ENCODE measurements around the gene RPS15.

Gene RPS15

GRCh38 chr19:1470305-1471009, 32.3 kb downstream of the RPS15 start:
- Histone ChIP-seq H3K14ac (ENCODE audit: low read length) (no peak overlapping the region), H3K23ac (ENCODE audit: low read length) (no peak overlapping the region), H2BK120ac (ENCODE audit: insufficient read depth, low read length, poor library complexity) (no peak overlapping the region), H2AK5ac (ENCODE audit: low read length) (no peak overlapping the region), H3K4me2 (ENCODE audit: low read length) (peak overlapping the region; percentile 50), H4K12ac (ENCODE audit: low read depth, low read length) (no peak overlapping the region), H4K91ac (ENCODE audit: low read depth, low read length) (no peak overlapping the region), H3K4ac (ENCODE audit: low read depth, low read length) (no peak overlapping the region), H3K18ac (ENCODE audit: low read length) (no peak overlapping the region), H2AFZ (ENCODE audit: insufficient read depth, low read length, poor library complexity) (no peak overlapping the region), H3K79me2 (ENCODE audit: control insufficient read depth, insufficient read depth, low read length, poor library complexity) (no peaks in the 10 kb centered on the region), H3K9ac (ENCODE audit: low read length) (no peak overlapping the region), H2BK12ac (ENCODE audit: low read length) (no peak overlapping the region), H3K9me3 (ENCODE audit: insufficient read depth, low read depth, low read length) (peaks cover 25% of the 10 kb centered on the region), H3K4me1 (ENCODE audit: control insufficient read depth in 1 of 2, insufficient read depth in 2 of 2, low read length in 2 of 2) (peaks cover 5 to 19% of the 10 kb centered on the region in 2 experiments), H2BK5ac (ENCODE audit: low read depth, low read length, poor library complexity) (no peak overlapping the region), H4K8ac (ENCODE audit: low read depth, low read length) (no peak overlapping the region), H3K79me1 (ENCODE audit: low read length) (no peaks in the 10 kb centered on the region), H3K36me3 (ENCODE audit: control insufficient read depth in 1 of 2, insufficient read depth in 2 of 2, low read length in 2 of 2) (peaks cover 6 to 11% of the 10 kb centered on the region in 2 experiments), H3K27ac (ENCODE audit: low read depth, low read length) (no peak overlapping the region), H3K27me3 (ENCODE audit: insufficient read depth, low read length) (peaks cover 68% of the 10 kb centered on the region), H3K4me3 (ENCODE audit: low read depth, low read length) (no peak overlapping the region)
- WGBS (ENCODE audit: extremely low coverage, insufficient coverage, insufficient read length) = no CpG with 5 or more reads among the region's 67 CpGs
- peak in 1 of 2 donors; percentile 56 for DNase-seq

DNA sequence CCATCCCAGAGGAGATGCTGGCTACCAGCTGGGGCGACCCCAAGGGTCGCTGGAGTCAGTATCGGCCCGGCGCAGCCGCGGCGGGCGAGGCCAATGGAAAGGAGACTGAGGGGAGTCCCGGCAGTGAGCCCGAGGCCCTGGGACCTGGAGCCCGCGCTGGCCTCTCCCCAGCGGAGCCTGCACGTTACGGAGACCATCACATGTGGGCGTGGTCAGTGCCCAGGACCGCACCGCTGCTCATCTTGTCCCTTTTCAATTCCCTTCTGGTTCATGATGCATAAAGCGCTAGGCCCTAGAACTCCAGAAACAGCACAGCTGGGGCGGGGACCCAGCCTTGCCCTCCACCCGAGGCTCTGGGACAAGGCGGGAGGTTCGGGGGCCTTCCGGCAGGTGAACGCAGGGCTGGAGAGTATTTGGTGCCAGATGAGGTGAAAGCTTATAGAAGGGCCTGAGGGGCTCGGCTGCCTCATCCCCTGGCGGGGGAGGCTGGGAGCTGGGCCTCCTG, 32.9 kb downstream of the RPS15 start:
- H4K8ac ChIP-seq (ENCODE audit: low read depth, low read length) = no peak overlapping the region

DNA sequence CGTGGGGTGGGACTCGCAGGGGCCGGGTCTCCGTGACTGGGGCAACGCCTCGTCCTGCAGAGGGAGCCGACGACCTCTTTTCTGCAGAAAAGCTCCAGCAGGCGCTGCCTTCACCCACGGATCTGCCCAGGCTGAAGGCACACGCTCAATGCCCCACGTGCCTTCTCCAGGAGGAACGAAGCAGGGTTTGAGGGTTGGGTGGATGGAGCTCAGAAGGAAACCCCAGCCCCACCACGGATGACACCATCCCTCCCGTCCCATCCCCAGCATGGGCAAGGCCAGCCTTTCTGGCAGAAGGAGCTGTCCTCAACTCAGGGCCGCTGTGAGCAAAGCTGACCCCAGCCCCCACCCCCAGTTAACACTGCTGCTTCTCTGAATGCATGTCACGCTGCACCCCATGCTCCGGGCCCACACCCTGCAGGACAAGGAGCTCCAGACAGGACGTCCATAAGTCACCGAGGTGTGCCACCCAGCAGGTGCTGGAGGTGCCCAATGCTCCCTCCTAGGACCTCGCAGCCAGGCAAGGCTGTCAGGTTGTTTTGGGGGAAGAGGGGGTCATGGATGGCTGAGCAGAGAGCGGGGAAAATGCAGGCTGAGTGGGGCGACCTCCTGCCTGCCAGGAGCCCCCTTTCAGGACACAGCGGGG, 33.4 kb downstream of the RPS15 start:
- Histone ChIP-seq H3K4me1 (ENCODE audit: control insufficient read depth in 1 of 2, insufficient read depth in 2 of 2, low read length in 2 of 2) (peaks cover 5 to 17% of the 10 kb centered on the region in 2 experiments), H2BK5ac (ENCODE audit: low read depth, low read length, poor library complexity) (no peak overlapping the region), H3K4me2 (ENCODE audit: low read length) (no peak overlapping the region), H3K27ac (ENCODE audit: low read depth, low read length) (no peak overlapping the region), H3K36me3 (ENCODE audit: control insufficient read depth in 1 of 2, insufficient read depth in 2 of 2, low read length in 2 of 2) (peaks cover 11 to 19% of the 10 kb centered on the region in 2 experiments), H2BK120ac (ENCODE audit: insufficient read depth, low read length, poor library complexity) (no peak overlapping the region), H3K23ac (ENCODE audit: low read length) (no peak overlapping the region), H3K9ac (ENCODE audit: low read length) (no peak overlapping the region), H2AK5ac (ENCODE audit: low read length) (no peak overlapping the region), H3K4ac (ENCODE audit: low read depth, low read length) (no peak overlapping the region), H3K27me3 (ENCODE audit: insufficient read depth, low read length) (peaks cover 56% of the 10 kb centered on the region), H2AFZ (ENCODE audit: insufficient read depth, low read length, poor library complexity) (no peak overlapping the region), H2BK12ac (ENCODE audit: low read length) (no peak overlapping the region), H3K79me2 (ENCODE audit: control insufficient read depth, insufficient read depth, low read length, poor library complexity) (no peaks in the 10 kb centered on the region), H3K79me1 (ENCODE audit: low read length) (no peaks in the 10 kb centered on the region), H4K91ac (ENCODE audit: low read depth, low read length) (no peak overlapping the region), H3K14ac (ENCODE audit: low read length) (no peak overlapping the region), H4K8ac (ENCODE audit: low read depth, low read length) (no peak overlapping the region), H4K12ac (ENCODE audit: low read depth, low read length) (no peak overlapping the region), H3K9me3 (ENCODE audit: insufficient read depth, low read depth, low read length) (peaks cover 19% of the 10 kb centered on the region), H3K18ac (ENCODE audit: low read length) (no peak overlapping the region), H3K4me3 (ENCODE audit: low read depth, low read length) (no peak overlapping the region)
- DNase-seq = no peak
- WGBS (ENCODE audit: extremely low coverage, insufficient coverage, insufficient read length) = no CpG with 5 or more reads among the region's 24 CpGs

More for the DNA sequence above, 32.9 kb downstream of the RPS15 start:
- peak in 1 of 2 donors; percentile 56 for DNase-seq
- no peaks in the 10 kb centered on the region for H3K79me2 ChIP-seq (ENCODE audit: control insufficient read depth, insufficient read depth, low read length, poor library complexity)
- peaks cover 62% of the 10 kb centered on the region for H3K27me3 ChIP-seq (ENCODE audit: insufficient read depth, low read length)
- H2BK12ac ChIP-seq (ENCODE audit: low read length) = no peak overlapping the region
- peaks cover 21% of the 10 kb centered on the region for H3K9me3 ChIP-seq (ENCODE audit: insufficient read depth, low read depth, low read length)
- no peak overlapping the region for H2BK5ac ChIP-seq (ENCODE audit: low read depth, low read length, poor library complexity)
- peaks cover 11 to 16% of the 10 kb centered on the region in 2 experiments for H3K36me3 ChIP-seq (ENCODE audit: control insufficient read depth in 1 of 2, insufficient read depth in 2 of 2, low read length in 2 of 2)
- no peak overlapping the region for H2AK5ac ChIP-seq (ENCODE audit: low read length)
- no peaks in the 10 kb centered on the region for H3K79me1 ChIP-seq (ENCODE audit: low read length)
- H3K4me1 ChIP-seq (ENCODE audit: control insufficient read depth in 1 of 2, insufficient read depth in 2 of 2, low read length in 2 of 2) = peaks cover 5 to 17% of the 10 kb centered on the region in 2 experiments
- no peak overlapping the region for H2AFZ ChIP-seq (ENCODE audit: insufficient read depth, low read length, poor library complexity)
- no peak overlapping the region for H3K27ac ChIP-seq (ENCODE audit: low read depth, low read length)
- H3K4ac ChIP-seq (ENCODE audit: low read depth, low read length) = no peak overlapping the region
- no peak overlapping the region for H3K18ac ChIP-seq (ENCODE audit: low read length)
- H4K12ac ChIP-seq (ENCODE audit: low read depth, low read length) = no peak overlapping the region
- H3K9ac ChIP-seq (ENCODE audit: low read length) = no peak overlapping the region
- H4K91ac ChIP-seq (ENCODE audit: low read depth, low read length) = no peak overlapping the region
- H3K4me3 ChIP-seq (ENCODE audit: low read depth, low read length) = no peak overlapping the region
- no peak overlapping the region for H3K23ac ChIP-seq (ENCODE audit: low read length)
- no CpG with 5 or more reads among the region's 28 CpGs for WGBS (ENCODE audit: extremely low coverage, insufficient coverage, insufficient read length)
- H3K4me2 ChIP-seq (ENCODE audit: low read length) = peak overlapping the region; percentile 50
- H2BK120ac ChIP-seq (ENCODE audit: insufficient read depth, low read length, poor library complexity) = no peak overlapping the region
- H3K14ac ChIP-seq (ENCODE audit: low read length) = no peak overlapping the region

- H3K14ac ChIP-seq (ENCODE audit: low read length) = no peak overlapping the region
- peaks cover 11 to 23% of the 10 kb centered on the region in 2 experiments for H3K36me3 ChIP-seq (ENCODE audit: control insufficient read depth in 1 of 2, insufficient read depth in 2 of 2, low read length in 2 of 2)
- no peak overlapping the region for H2BK5ac ChIP-seq (ENCODE audit: low read depth, low read length, poor library complexity)
- H4K12ac ChIP-seq (ENCODE audit: low read depth, low read length) = no peak overlapping the region
- no peak overlapping the region for H4K8ac ChIP-seq (ENCODE audit: low read depth, low read length)
- DNase-seq = no peak
- H3K79me2 ChIP-seq (ENCODE audit: control insufficient read depth, insufficient read depth, low read length, poor library complexity) = no peaks in the 10 kb centered on the region
- no peak overlapping the region for H3K4me3 ChIP-seq (ENCODE audit: low read depth, low read length)
- no CpG with 5 or more reads among the region's 44 CpGs for WGBS (ENCODE audit: extremely low coverage, insufficient coverage, insufficient read length)
- no peak overlapping the region for H3K18ac ChIP-seq (ENCODE audit: low read length)
- no peak overlapping the region for H2BK120ac ChIP-seq (ENCODE audit: insufficient read depth, low read length, poor library complexity)
- no peak overlapping the region for H2BK12ac ChIP-seq (ENCODE audit: low read length)
- H3K27me3 ChIP-seq (ENCODE audit: insufficient read depth, low read length) = peaks cover 48% of the 10 kb centered on the region
- peaks cover 15% of the 10 kb centered on the region for H3K9me3 ChIP-seq (ENCODE audit: insufficient read depth, low read depth, low read length)
- no peak overlapping the region for H2AK5ac ChIP-seq (ENCODE audit: low read length)
- no peaks in the 10 kb centered on the region for H3K79me1 ChIP-seq (ENCODE audit: low read length)
- H3K23ac ChIP-seq (ENCODE audit: low read length) = no peak overlapping the region
- H3K9ac ChIP-seq (ENCODE audit: low read length) = no peak overlapping the region
- no peak overlapping the region for H3K4me2 ChIP-seq (ENCODE audit: low read length)
- no peak overlapping the region for H4K91ac ChIP-seq (ENCODE audit: low read depth, low read length)
- H2AFZ ChIP-seq (ENCODE audit: insufficient read depth, low read length, poor library complexity) = no peak overlapping the region
- peaks cover 5 to 18% of the 10 kb centered on the region in 2 experiments for H3K4me1 ChIP-seq (ENCODE audit: control insufficient read depth in 1 of 2, insufficient read depth in 2 of 2, low read length in 2 of 2)
- no peak overlapping the region for H3K4ac ChIP-seq (ENCODE audit: low read depth, low read length)
- H3K27ac ChIP-seq (ENCODE audit: low read depth, low read length) = no peak overlapping the region
Observed at GRCh38 chr19:1472231-1473084, 34.3 kb downstream of the RPS15 start.

Data from trophoblast cell (in vitro differentiated cells and primary cell).